B cell (primary cell): ENCODE results near the gene TRIM46.

Source experiments
- CTCF ChIP-seq: fragments of 200-600 bp; IDR thresholded peaks from one replicate; pipeline ENCODE4 v1.8.0; 2022; ENCODE audit warnings: antibody characterized with exemption, mild to moderate bottlenecking
- EZH2 ChIP-seq: IDR thresholded peaks from 2 replicates; pipeline ENCODE4 v1.6.1; 2012; ENCODE audit warnings: borderline replicate concordance, low read depth, mild to moderate bottlenecking, moderate library complexity, low read length; ENCODE audit not compliant: insufficient read depth, poor library complexity, severe bottlenecking

GRCh38 chr1:155227261-155228095 lies 53.8 kb downstream of the TRIM46 start:
- TF ChIP-seq CTCF, result no peak
- TF ChIP-seq EZH2, result no peak
